Measurements from ENCODE around the gene ITPRIPL1.
"Not testable (repeated sequence)": the region's sequence is repeated elsewhere in the genome, so short reads cannot be mapped to it uniquely, and the experiment has no call there.

The ITPRIPL1 gene

GRCh38 chr2:96325041-96325883, at the start of gene ITPRIPL1:
Gene ITPRIPL1 (plus strand): TSS chr2:96325317. CDS start chr2:96325840, 523 bp downstream.
- no peaks in the 10 kb centered on the region for H3K27me3 ChIP-seq (replicated peaks)
- no peak for TF ChIP-seq CTCF (IDR thresholded peaks at IDR 0.05; ENCODE audit: low read depth, low read length, missing control alignments)
- no peak within 1 kb of the TSS for H3K27ac ChIP-seq
- H3K36me3 ChIP-seq (replicated peaks) = no peaks in the 10 kb centered on the region
- in situ Hi-C loops (cut with HindIII; ENCODE audit: low pct_ligation_motif_present, low sequenced_read_pairs) = no loop called here
- peak within 1 kb of the TSS; percentile 61 for H3K4me3 ChIP-seq (ENCODE audit: low read depth, low read length)
- no peak for DNase-seq

GRCh38 chr2:96276787-96277499, 48.2 kb upstream of the ITPRIPL1 start:
- in situ Hi-C loops (cut with HindIII; ENCODE audit: low pct_ligation_motif_present, low sequenced_read_pairs) = no loop called here
- Histone ChIP-seq H3K27ac (no peak overlapping the region), H3K27me3 (replicated peaks) (no peaks in the 10 kb centered on the region), H3K4me3 (ENCODE audit: low read depth, low read length) (no peak overlapping the region), H3K36me3 (replicated peaks) (peaks cover 67% of the 10 kb centered on the region)
- no peak for DNase-seq
- no peak for TF ChIP-seq CTCF (IDR thresholded peaks at IDR 0.05; ENCODE audit: low read depth, low read length, missing control alignments)

GRCh38 chr2:96287273-96287856, 37.8 kb upstream of the ITPRIPL1 start:
- H3K4me3 ChIP-seq (ENCODE audit: low read depth, low read length) = no peak overlapping the region
- no peak overlapping the region for H3K27ac ChIP-seq
- no peaks in the 10 kb centered on the region for H3K27me3 ChIP-seq (replicated peaks)
- no peak for TF ChIP-seq CTCF (IDR thresholded peaks at IDR 0.05; ENCODE audit: low read depth, low read length, missing control alignments)
- DNase-seq = no peak
- peaks cover 95% of the 10 kb centered on the region for H3K36me3 ChIP-seq (replicated peaks)
- in situ Hi-C loops (cut with HindIII; ENCODE audit: low pct_ligation_motif_present, low sequenced_read_pairs) = no loop called here

GRCh38 chr2:96291751-96292150, 33.4 kb upstream of the ITPRIPL1 start:
- no peak for TF ChIP-seq CTCF (IDR thresholded peaks at IDR 0.05; ENCODE audit: low read depth, low read length, missing control alignments)
- DNase-seq = no peak
- Histone ChIP-seq H3K27ac (no peak overlapping the region), H3K27me3 (replicated peaks) (no peaks in the 10 kb centered on the region), H3K4me3 (ENCODE audit: low read depth, low read length) (no peak overlapping the region), H3K36me3 (replicated peaks) (peaks cover 92% of the 10 kb centered on the region)
- in situ Hi-C loops (cut with HindIII; ENCODE audit: low pct_ligation_motif_present, low sequenced_read_pairs) = no loop called here

- H3K27me3 ChIP-seq (replicated peaks); DNase-seq; H3K4me3 ChIP-seq (ENCODE audit: low read depth, low read length); in situ Hi-C loops (cut with HindIII; ENCODE audit: low pct_ligation_motif_present, low sequenced_read_pairs); H3K27ac ChIP-seq: not testable (repeated sequence)
- H3K36me3 ChIP-seq (replicated peaks) = peaks cover 92% of the 10 kb centered on the region
These were observed 30.8 kb upstream of the ITPRIPL1 start for GRCh38 chr2:96294271-96294670.

GRCh38 chr2:96296925-96297324, 28.2 kb upstream of the ITPRIPL1 start:
- no peak overlapping the region for H3K27ac ChIP-seq
- DNase-seq = no peak
- in situ Hi-C loops (cut with HindIII; ENCODE audit: low pct_ligation_motif_present, low sequenced_read_pairs) = no loop called here
- peaks cover 92% of the 10 kb centered on the region for H3K36me3 ChIP-seq (replicated peaks)
- H3K4me3 ChIP-seq (ENCODE audit: low read depth, low read length) = no peak overlapping the region
- no peaks in the 10 kb centered on the region for H3K27me3 ChIP-seq (replicated peaks)
- TF ChIP-seq CTCF (IDR thresholded peaks at IDR 0.05; ENCODE audit: low read depth, low read length, missing control alignments) = no peak
